Effector memory CD8-positive, alpha-beta T cell (primary cell): ENCODE data around the gene SPATA2.
A peak's percentile ranks its signal among the peaks of the same experiment; 100 is the strongest.

Source experiments
- ATAC-seq: fragments of 150-1000 bp; cut with Tn5 transposase; replicated peaks from 2 replicates; pipeline ENCODE4 v1.10.0; 2021; ENCODE audit warnings: mild to moderate bottlenecking, moderate library complexity
- DNase-seq, 3 experiments: peaks; one replicate each; pipeline ENCODE4 v3.0.0; 2021
- H3K27ac Mint-ChIP-seq, 2 donors: one replicate each; pipeline ENCODE4 v1.8.0; 2022; ENCODE audit warnings: mild to moderate bottlenecking in 2 of 2, mixed read lengths in 2 of 2, moderate library complexity in 2 of 2
- H3K27me3 Mint-ChIP-seq, 2 donors: one replicate each; pipeline ENCODE4 v1.8.0; 2022; ENCODE audit warnings: mixed read lengths in 2 of 2
- H3K36me3 Mint-ChIP-seq: one replicate; pipeline ENCODE4 v1.8.0; 2022; ENCODE audit warnings: mild to moderate bottlenecking, moderate library complexity, mixed read lengths; ENCODE audit not compliant: insufficient read depth
- H3K4me1 Mint-ChIP-seq, 2 donors: one replicate each; pipeline ENCODE4 v1.8.0; 2022; ENCODE audit warnings: low read depth in 2 of 2, mixed read lengths in 2 of 2
- H3K4me3 Mint-ChIP-seq, 2 donors: one replicate each; pipeline ENCODE4 v1.8.0; 2022; ENCODE audit warnings: mild to moderate bottlenecking in 2 of 2, mixed read lengths in 2 of 2, moderate library complexity in 2 of 2
- H3K9me3 Mint-ChIP-seq, 2 donors: one replicate each; pipeline ENCODE4 v1.8.0; 2022; ENCODE audit warnings: mixed read lengths in 2 of 2

Gene SPATA2

GRCh38 chr20:49890471-49891361 lies 24.6 kb downstream of the SPATA2 start:
- Mint-ChIP-seq H3K36me3 (peaks cover 44% of the 10 kb centered on the region), H3K4me3 (no peak overlapping the region), H3K27me3 (no peaks in the 10 kb centered on the region), H3K9me3 (no peaks in the 10 kb centered on the region), H3K4me1 (peaks cover 28 to 30% of the 10 kb centered on the region in 2 donors), H3K27ac (peak overlapping the region in 1 of 2 donors; percentile 49)
- DNase-seq (no peak), ATAC-seq (no peak)

GRCh38 chr20:49889935-49890333 lies 25.4 kb downstream of the SPATA2 start:
- H3K27me3 Mint-ChIP-seq: no peaks in the 10 kb centered on the region
- peaks cover 28 to 30% of the 10 kb centered on the region in 2 donors for H3K4me1 Mint-ChIP-seq
- H3K27ac Mint-ChIP-seq: peak overlapping the region; percentile 17 to 52
- no peak overlapping the region for H3K4me3 Mint-ChIP-seq
- peaks cover 41% of the 10 kb centered on the region for H3K36me3 Mint-ChIP-seq
- H3K9me3 Mint-ChIP-seq: no peaks in the 10 kb centered on the region
- no peak for ATAC-seq
- no peak for DNase-seq

GRCh38 chr20:49889001-49889934 lies 26.1 kb downstream of the SPATA2 start:
- Mint-ChIP-seq H3K4me1 (peaks cover 25 to 29% of the 10 kb centered on the region in 2 donors), H3K36me3 (peaks cover 43% of the 10 kb centered on the region), H3K4me3 (no peak overlapping the region), H3K9me3 (no peaks in the 10 kb centered on the region), H3K27ac (peak overlapping the region; percentile 52 to 83), H3K27me3 (no peaks in the 10 kb centered on the region)
- no peak for ATAC-seq
- no peak for DNase-seq

- peak; percentile 76 for ATAC-seq
- H3K4me1 Mint-ChIP-seq: peaks cover 17 to 20% of the 10 kb centered on the region in 2 donors
- DNase-seq: peak; percentile 55 to 63 (median 59)
- H3K9me3 Mint-ChIP-seq: no peaks in the 10 kb centered on the region
- no peak overlapping the region for H3K4me3 Mint-ChIP-seq
- H3K27ac Mint-ChIP-seq: peak overlapping the region; percentile 52 to 83
- peaks cover 50% of the 10 kb centered on the region for H3K36me3 Mint-ChIP-seq
- no peaks in the 10 kb centered on the region for H3K27me3 Mint-ChIP-seq
Observed at GRCh38 chr20:49888212-49889000, 26.9 kb downstream of the SPATA2 start.

- Mint-ChIP-seq H3K36me3 (peaks cover 50% of the 10 kb centered on the region), H3K27ac (peak overlapping the region in 1 of 2 donors; percentile 77), H3K27me3 (no peaks in the 10 kb centered on the region), H3K9me3 (no peaks in the 10 kb centered on the region), H3K4me3 (no peak overlapping the region), H3K4me1 (peaks cover 10 to 11% of the 10 kb centered on the region in 2 donors)
- no peak for DNase-seq
- ATAC-seq: no peak
Observed at GRCh38 chr20:49887251-49888211, 27.8 kb downstream of the SPATA2 start.

- no peak for ATAC-seq
- no peak overlapping the region for H3K4me3 Mint-ChIP-seq
- H3K4me1 Mint-ChIP-seq: peaks cover 8 to 10% of the 10 kb centered on the region in 2 donors
- peak overlapping the region in 1 of 2 donors; percentile 9 for H3K27ac Mint-ChIP-seq
- no peaks in the 10 kb centered on the region for H3K27me3 Mint-ChIP-seq
- no peak for DNase-seq
- H3K9me3 Mint-ChIP-seq: no peaks in the 10 kb centered on the region
- H3K36me3 Mint-ChIP-seq: peaks cover 55% of the 10 kb centered on the region
Observed at GRCh38 chr20:49886571-49887213, 28.6 kb downstream of the SPATA2 start.

GRCh38 chr20:49885558-49886332 lies 29.6 kb downstream of the SPATA2 start:
- ATAC-seq (no peak), DNase-seq (no peak)
- Mint-ChIP-seq H3K36me3 (peaks cover 52% of the 10 kb centered on the region), H3K9me3 (no peaks in the 10 kb centered on the region), H3K4me1 (peaks cover 8 to 10% of the 10 kb centered on the region in 2 donors), H3K4me3 (no peak overlapping the region), H3K27ac (peak overlapping the region in 1 of 2 donors; percentile 72), H3K27me3 (no peaks in the 10 kb centered on the region)

GRCh38 chr20:49883246-49883802 lies 32.0 kb downstream of the SPATA2 start:
- H3K4me3 Mint-ChIP-seq: no peak overlapping the region
- H3K4me1 Mint-ChIP-seq: peaks cover 2% of the 10 kb centered on the region in 2 donors
- H3K27ac Mint-ChIP-seq: peak overlapping the region in 1 of 2 donors; percentile 20
- no peaks in the 10 kb centered on the region for H3K9me3 Mint-ChIP-seq
- no peaks in the 10 kb centered on the region for H3K27me3 Mint-ChIP-seq
- DNase-seq: no peak
- no peak for ATAC-seq
- peaks cover 47% of the 10 kb centered on the region for H3K36me3 Mint-ChIP-seq

- H3K4me1 Mint-ChIP-seq: no peaks in the 10 kb centered on the region
- peak overlapping the region in 1 of 2 donors; percentile 45 for H3K27ac Mint-ChIP-seq
- ATAC-seq: no peak
- H3K36me3 Mint-ChIP-seq: peaks cover 41% of the 10 kb centered on the region
- DNase-seq: no peak
- no peak overlapping the region for H3K4me3 Mint-ChIP-seq
- H3K9me3 Mint-ChIP-seq: no peaks in the 10 kb centered on the region
- no peaks in the 10 kb centered on the region for H3K27me3 Mint-ChIP-seq
Observed at GRCh38 chr20:49882171-49882970, 33.0 kb downstream of the SPATA2 start.

GRCh38 chr20:49880724-49881445 lies 34.4 kb downstream of the SPATA2 start:
- no peak for DNase-seq
- Mint-ChIP-seq H3K27me3 (no peaks in the 10 kb centered on the region), H3K4me3 (no peak overlapping the region), H3K4me1 (no peaks in the 10 kb centered on the region), H3K9me3 (no peaks in the 10 kb centered on the region), H3K27ac (peak overlapping the region; percentile 41 to 76), H3K36me3 (peaks cover 40% of the 10 kb centered on the region)
- no peak for ATAC-seq
